CD4-positive, alpha-beta T cell treated with Interleukin-6 for 4 hours (primary cell): ENCODE data around the gene CRYGC.
"Not testable (repeated sequence)": the region's sequence is repeated elsewhere in the genome, so short reads cannot be mapped to it uniquely, and the experiment has no call there.

Source experiments
- DNase-seq: peaks from one replicate; pipeline ENCODE4 v3.0.0-alpha.2; 2020; ENCODE audit warnings: mixed read lengths

The CRYGC gene

GRCh38 chr2:208129744-208130711 is at the start of gene CRYGC:
Gene CRYGC, minus strand, starts transcription at chr2:208129828. Its CDS starts 36 bp downstream, at chr2:208129792.
- DNase-seq, result no peak

GRCh38 chr2:208179028-208179609 is 49.5 kb upstream of the CRYGC start:
- DNase-seq, result no peak

- DNase-seq, result no peak
Observed at GRCh38 chr2:208175840-208176153, 46.2 kb upstream of the CRYGC start.

GRCh38 chr2:208175069-208175839 is 45.6 kb upstream of the CRYGC start:
- peak; percentile 55 for DNase-seq

GRCh38 chr2:208174144-208174543 is 44.5 kb upstream of the CRYGC start:
- DNase-seq, result no peak

GRCh38 chr2:208172125-208172524 is 42.5 kb upstream of the CRYGC start:
- DNase-seq, result no peak

GRCh38 chr2:208164951-208165755 is 35.5 kb upstream of the CRYGC start:
- no peak for DNase-seq

- no peak for DNase-seq
Observed at GRCh38 chr2:208163489-208163888, 33.9 kb upstream of the CRYGC start, which contains the start of gene CRYGA. Gene CRYGA, minus strand, starts transcription at chr2:208163589. Its CDS starts 33 bp downstream, at chr2:208163556.

GRCh38 chr2:208156439-208156838 is 26.8 kb upstream of the CRYGC start:
- no peak for DNase-seq

- DNase-seq, result no peak
Observed at GRCh38 chr2:208153156-208153555, 23.5 kb upstream of the CRYGC start.

GRCh38 chr2:208150956-208151355 is 21.3 kb upstream of the CRYGC start:
- no peak for DNase-seq

GRCh38 chr2:208150094-208150493 is 20.5 kb upstream of the CRYGC start:
- no peak for DNase-seq

GRCh38 chr2:208148803-208149202 is 19.2 kb upstream of the CRYGC start:
- DNase-seq, result no peak

- DNase-seq, result no peak
Observed at GRCh38 chr2:208147759-208148158, 18.1 kb upstream of the CRYGC start.

- DNase-seq, result no peak
Observed at GRCh38 chr2:208147008-208147407, 17.4 kb upstream of the CRYGC start.

GRCh38 chr2:208146006-208146405 is 16.4 kb upstream of the CRYGC start, which contains the start of gene CRYGB:
Gene CRYGB, minus strand, starts transcription at chr2:208146158. Its CDS starts 38 bp downstream, at chr2:208146120.
- DNase-seq, result no peak

GRCh38 chr2:208142925-208143799 is 13.5 kb upstream of the CRYGC start:
- DNase-seq, result no peak

GRCh38 chr2:208142240-208142924 is 12.8 kb upstream of the CRYGC start:
- DNase-seq, result no peak

GRCh38 chr2:208139447-208139846 is 9.8 kb upstream of the CRYGC start:
- no peak for DNase-seq

- DNase-seq, result not testable (repeated sequence)
Observed at GRCh38 chr2:208138334-208138733, 8.7 kb upstream of the CRYGC start.

GRCh38 chr2:208136716-208137094 is 7.1 kb upstream of the CRYGC start:
- DNase-seq, result no peak
